Skeletal muscle cell (primary cell): ENCODE measurements around the gene AGXT.
A peak's percentile ranks its signal among the peaks of the same experiment; 100 is the strongest.
"Not testable (repeated sequence)": the region's sequence is repeated elsewhere in the genome, so short reads cannot be mapped to it uniquely, and the experiment has no call there.

Experiments used
- DNase-seq: peaks from one replicate; pipeline ENCODE4 v3.0.0-alpha.2; 2010; ENCODE audit warnings: low read depth
- H3K4me3 ChIP-seq: 2 replicates; pipeline ENCODE4 v1.5.1; 2011; ENCODE audit warnings: low read depth, mild to moderate bottlenecking, control low read depth, low read length, moderate library complexity

AGXT gene

DNA sequence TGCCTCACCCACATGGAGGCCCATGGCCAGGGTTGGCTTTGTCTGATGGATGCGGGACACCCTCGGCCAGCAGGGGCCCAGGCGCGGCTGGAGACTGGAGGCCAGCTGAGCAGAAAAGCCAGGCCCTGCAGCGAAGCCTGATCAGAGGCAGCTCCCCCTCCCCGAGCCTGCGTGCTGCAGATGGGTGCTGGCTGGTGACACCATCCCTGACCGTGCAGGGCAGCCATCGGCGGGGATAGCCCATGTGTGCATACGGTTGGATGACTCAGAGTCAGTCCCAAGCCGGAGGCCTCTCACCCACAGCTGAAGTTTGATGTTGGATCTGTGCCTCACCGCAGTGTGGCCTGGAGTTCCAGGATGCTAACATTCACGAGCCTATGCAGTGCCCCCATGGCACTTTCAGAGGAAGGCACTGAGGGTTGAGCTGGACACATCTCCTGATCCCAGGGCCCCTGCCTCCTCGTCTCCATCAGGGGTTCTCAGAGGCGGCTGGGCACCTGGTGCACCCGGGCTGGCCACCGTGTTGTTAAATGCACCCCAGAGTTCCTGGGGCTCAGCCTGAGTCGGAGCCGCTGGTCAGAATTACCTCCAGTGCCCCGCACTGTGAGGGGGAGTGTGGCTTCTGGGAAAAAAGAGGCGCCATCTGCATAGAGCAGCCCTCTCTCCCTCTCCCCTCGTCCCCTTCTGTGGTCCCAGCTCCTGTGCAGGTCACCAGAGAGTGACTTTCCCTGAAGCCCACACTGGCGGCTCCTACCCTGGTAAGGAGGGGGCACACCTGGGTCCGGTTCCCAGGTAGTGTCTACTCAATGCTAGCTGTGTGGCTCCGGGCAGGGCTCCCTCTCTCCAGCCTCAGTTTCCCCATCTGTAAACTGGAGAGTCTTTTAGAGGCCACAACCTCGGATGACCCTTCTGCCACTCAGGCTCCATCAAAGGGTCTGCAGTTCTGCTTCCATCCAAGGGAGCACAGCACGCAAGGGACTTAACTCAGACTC lies 29.2 kb upstream of the AGXT start:
- no peak overlapping the region for H3K4me3 ChIP-seq
- no peak for DNase-seq

DNA sequence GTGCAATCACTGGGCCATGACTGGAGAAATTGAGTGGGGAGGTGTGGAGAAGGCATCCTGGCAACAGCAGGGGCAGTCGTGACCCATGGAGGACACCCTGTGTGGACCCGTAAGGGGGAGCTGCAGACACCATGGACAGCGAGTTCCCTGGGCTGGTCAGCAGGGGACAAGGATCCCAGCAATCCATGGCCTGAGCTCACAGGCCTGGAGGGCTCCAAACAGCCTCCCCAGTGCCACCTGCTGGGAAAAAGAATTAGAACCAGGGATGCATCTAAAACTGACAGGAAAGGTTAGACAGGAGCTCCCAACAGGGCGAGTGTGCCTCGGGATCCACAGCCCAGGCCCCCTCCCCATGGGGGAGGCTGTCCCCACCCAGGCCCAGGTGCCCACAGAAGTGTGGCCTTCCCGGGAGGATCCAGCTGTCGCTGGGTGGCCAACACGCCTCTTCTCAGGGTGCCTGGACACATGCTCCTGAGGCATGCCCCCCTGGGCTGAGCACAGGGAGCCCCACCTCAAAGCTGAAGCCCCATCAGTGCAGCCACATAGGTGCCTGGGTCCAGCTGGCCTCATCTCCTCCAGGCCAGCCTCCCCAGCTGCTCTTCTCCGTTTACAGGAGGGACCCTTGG lies 28.1 kb upstream of the AGXT start:
- peak; percentile 11 for DNase-seq
- no peak overlapping the region for H3K4me3 ChIP-seq

DNA sequence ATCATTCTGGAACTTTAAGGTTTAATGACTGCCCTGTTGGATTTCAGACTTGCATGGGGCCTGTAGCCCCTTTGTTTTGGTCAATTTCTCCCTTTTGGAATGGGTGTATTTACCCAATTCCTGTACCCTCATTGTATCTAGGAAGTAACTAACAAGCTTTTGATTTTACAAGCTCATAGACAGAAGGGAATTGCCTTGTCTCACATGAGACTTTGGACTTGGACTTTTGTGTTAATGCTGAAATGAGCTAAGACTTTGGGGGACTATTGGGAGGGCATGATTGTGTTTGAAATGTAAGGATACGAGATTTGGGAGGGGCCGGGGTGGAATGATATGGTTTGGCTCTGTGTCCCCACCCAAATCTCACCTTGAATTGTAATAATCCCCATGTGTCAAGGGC lies 22.3 kb upstream of the AGXT start:
- H3K4me3 ChIP-seq, DNase-seq: not testable (repeated sequence)

DNA sequence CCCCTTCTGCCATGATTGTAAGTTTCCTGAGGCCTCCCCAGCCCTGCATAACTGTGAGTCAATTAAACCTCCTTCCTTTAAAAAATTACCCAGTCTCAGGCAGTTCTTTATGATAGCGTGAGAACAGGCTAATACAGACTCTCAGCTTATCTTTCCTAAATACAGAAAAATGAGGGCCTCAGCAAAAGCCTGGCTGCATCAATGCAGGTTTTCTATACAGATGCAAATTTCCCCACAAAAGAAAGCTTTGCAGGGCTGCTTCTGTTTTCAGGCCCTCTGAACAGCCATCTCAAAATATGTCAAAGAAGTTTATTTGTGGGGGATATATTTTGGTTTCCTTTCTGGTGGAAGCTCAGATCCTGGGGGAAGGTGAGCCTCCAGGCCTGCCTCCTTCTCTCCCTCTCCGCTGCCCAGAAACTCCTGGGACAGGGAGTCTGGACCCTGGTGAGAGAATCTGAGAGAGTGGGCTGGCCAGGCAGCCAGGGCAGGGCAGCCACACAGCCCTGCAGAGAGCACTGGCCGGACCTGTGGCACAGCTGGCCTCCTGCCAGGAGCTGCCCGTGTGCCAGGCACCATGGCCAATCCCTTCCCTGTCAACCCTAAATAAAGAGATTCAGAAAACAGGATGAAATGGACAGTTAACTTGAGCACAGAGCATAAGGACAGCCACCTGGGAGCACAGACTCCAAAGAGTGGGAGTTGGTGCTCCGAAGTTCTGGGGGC lies 21.6 kb upstream of the AGXT start:
- DNase-seq, result no peak
- no peak overlapping the region for H3K4me3 ChIP-seq

DNA sequence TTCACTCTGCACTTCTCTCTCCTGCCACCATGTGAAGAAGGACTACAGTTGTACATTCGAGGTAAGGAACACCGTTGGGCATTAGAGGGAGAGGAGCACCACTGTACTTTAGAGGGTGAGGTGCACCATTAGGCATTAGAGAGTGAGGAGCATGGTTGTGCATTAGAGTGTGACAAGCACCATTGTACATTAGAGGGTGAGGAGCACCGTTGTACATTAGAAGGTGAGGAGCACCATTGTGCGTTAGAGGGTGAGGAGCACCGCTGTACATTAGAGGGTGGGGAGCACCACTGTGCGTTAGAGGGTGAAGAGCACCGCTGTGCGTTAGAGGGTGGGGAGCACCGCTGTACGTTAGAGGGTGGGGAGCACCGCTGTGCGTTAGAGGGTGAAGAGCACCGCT lies 20.8 kb upstream of the AGXT start:
- DNase-seq, result no peak
- H3K4me3 ChIP-seq, result no peak overlapping the region

DNA sequence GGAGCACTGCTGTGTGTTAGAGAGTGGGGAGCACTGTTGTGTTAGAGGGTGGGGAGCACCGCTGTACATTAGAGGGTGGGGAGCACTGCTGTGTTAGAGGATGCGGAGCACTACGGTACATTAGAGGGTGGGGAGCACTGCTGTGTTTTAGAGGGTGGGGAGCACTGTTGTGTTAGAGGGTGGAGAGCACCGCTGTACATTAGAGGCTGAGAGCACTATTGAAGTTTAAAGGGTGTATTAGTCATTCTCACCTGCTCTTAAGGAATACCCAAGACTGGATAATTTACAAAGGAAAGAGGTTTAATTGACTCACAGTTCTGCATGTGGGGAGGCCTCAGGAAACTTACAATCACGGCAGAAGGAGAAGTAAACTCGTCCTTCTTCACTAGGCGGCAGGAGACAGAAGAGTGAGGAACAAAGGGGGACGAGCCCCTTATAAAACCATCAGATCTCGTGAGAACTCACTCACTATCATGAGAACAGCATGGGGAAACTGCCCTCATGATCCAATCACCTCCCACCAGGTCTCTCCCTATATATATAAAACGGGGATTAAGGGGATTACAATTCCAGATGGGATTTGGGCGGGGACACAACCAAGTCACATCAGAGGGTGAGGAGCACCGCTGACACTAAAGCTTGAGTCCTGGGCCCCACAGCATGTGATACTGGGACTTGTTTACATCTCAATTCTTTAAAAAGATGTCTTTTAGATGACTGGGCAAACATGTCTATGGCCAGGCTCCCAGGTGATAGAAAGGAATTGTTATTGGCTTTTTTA lies 19.5 kb upstream of the AGXT start:
- no peak overlapping the region for H3K4me3 ChIP-seq
- no peak for DNase-seq

DNA sequence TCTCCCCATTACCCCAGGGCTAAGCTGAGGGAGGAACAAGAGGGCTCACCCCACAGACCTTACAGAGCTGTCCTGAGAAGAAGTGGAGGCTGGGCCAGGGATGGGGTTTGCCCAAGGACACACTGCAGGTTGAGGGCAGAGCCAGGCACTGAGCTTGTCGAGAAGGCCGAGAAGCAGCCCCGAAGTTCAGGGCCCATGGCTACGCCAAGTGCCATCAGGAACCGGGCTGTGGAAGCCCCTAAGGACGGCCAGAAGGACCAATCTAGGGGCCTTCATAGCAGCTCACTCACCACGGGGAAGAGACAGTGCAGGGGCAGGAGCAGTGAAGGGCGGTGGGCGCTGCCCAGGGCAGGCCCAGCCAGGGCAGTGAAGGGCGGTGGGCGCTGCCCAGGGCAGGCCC lies 18.6 kb upstream of the AGXT start:
- H3K4me3 ChIP-seq, result no peak overlapping the region
- DNase-seq, result no peak

DNA sequence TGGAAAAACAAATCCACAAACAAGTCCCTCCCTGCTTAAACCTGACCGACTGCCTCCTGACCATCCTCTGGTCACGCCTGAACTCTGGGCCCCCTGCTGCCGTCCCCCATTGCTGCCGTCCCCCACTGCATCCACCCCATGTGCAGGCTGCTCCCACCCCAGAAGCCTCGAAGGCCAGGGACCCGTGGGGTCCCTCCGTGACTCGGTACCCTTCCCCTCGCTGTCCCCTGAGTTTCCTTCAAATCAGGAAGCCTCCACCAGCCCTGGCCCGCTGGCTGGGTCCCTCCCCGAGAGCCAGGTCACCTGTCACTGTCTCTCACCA lies 17.9 kb upstream of the AGXT start:
- no peak for DNase-seq
- H3K4me3 ChIP-seq, result no peak overlapping the region

DNA sequence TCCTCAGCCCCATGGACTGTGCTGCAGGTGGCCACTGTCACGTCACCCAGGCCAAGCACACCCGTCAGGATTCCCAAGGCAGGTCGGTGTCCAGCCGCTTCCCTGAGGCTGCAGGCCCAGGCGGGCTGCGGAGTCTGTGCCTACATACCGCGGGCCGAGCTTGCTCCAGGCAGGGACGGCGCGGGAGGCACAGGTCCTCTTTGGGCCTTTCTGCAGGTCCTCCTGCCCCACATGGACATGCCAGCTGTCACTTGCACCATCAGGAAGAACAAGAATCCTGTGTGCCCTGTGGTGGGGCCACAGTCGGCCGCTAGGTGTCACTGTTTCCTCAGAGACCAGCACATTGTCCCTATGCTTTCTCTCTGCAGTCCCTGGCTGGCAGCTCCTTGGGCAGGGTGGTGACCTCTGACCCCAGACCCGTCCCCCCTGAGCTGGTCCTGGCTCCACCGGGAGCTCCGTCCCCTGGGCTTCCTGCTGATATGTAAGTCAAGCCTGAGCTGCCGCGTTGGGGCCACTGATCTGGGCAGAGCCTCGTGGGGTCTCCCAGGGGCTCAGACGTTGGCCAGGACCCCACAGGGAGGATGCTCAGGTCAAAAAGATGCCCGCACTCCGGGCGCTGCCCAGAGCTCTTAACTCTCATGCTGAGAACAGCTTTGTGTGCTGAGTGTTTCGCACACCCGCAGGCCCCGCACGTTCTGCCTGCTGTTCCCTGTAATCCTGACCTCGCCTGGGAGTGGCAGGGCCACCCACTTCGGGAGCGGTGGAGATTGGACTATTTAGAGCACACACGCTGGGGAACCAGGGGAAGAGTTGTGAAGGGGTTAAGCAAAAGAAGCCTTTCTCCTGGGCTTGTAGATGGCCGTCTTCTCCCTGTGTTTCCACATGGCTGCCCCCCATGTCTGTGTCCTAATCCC lies 17.3 kb upstream of the AGXT start:
- H3K4me3 ChIP-seq, result no peak overlapping the region
- peak; percentile 25 for DNase-seq

DNA sequence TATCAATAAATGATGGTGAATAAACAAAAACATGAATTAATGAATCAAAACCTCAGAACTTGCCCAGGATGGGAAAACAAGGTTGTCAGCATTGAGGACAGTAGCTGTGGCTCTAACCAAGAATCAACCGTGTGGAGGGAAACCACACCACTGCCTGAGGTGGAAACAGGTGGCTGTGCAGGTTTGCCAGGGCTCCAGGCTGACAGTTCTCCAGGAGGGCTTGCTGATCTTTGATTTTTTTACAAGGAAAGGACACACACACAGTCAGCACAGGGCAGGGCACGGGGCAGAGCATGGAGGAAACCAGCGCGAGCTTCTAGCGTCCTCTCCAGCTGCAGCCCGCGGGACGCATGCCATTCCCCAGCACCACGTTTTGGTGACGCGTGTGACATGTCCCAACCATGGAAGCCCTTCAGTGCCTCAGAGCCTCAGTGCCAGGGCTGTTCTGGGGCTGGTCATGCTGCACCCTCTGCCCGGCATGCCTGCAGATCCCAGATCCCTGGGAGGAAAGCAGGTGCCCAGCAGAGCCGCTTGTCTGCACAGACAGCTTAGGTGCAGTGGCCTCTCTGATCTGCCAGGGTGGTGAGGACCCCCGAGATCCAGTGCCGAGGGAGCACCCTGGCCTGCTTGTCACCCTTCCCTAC lies 15.8 kb upstream of the AGXT start:
- DNase-seq, result no peak
- no peak overlapping the region for H3K4me3 ChIP-seq

DNA sequence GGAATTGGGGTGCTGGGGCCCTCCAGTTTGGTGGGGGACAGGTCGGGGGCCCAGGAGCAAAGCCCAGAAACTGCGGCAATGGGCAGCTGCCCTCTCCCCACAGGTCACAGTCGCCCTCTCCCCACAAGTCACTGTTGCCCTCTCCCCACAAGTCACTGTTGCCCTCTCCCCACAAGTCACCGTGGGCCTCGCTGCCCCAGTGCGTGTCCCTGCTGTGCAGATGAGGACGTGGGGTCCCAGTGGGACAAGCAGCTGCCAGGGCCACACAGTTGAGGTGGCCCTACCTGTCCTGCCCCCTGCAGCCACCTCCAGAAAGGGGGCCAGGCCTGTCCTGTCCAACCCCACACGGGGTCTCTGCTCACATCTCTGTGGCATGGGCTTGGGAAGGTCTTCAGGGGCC lies 13.0 kb upstream of the AGXT start:
- no peak for DNase-seq
- no peak overlapping the region for H3K4me3 ChIP-seq

DNA sequence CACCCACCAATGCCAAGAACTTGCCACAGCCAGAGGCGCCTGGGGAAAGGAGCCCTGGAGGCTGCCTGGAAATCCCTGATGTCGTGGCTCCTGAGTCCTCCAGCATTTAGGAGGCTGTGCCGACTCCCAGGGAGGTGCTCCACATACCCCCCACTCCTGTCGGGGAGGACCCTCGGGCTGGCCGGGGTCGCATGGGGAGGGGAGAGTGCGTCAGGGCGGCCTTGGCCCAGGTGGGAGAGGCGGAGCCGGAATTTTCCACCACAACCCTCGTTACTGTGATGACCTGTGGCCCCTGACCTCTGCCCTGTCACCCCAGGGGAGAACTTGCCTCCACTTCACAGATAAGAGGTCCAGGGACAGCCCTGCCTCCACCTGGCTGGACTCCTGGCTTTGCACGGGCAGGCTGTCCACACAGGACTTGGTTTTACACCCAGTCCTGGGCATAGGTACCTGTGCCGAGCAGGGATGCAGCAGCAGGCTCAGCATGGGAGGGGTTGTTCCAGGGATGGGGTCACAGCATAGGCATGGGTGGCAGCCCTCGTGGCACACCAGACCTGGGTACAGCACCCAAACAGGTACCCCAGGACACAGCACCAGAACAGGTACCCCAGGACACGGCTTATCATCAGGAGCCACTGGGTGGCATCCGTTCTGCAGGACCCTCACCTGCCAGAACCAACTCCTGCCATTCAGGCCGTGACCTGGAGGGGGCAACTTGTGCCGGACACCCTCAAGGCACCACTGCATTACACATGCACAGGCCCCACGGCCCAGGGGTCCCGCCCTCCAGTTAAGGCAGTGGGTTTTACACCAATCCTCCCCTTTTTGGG lies 12.3 kb upstream of the AGXT start:
- no peak overlapping the region for H3K4me3 ChIP-seq
- no peak for DNase-seq

DNA sequence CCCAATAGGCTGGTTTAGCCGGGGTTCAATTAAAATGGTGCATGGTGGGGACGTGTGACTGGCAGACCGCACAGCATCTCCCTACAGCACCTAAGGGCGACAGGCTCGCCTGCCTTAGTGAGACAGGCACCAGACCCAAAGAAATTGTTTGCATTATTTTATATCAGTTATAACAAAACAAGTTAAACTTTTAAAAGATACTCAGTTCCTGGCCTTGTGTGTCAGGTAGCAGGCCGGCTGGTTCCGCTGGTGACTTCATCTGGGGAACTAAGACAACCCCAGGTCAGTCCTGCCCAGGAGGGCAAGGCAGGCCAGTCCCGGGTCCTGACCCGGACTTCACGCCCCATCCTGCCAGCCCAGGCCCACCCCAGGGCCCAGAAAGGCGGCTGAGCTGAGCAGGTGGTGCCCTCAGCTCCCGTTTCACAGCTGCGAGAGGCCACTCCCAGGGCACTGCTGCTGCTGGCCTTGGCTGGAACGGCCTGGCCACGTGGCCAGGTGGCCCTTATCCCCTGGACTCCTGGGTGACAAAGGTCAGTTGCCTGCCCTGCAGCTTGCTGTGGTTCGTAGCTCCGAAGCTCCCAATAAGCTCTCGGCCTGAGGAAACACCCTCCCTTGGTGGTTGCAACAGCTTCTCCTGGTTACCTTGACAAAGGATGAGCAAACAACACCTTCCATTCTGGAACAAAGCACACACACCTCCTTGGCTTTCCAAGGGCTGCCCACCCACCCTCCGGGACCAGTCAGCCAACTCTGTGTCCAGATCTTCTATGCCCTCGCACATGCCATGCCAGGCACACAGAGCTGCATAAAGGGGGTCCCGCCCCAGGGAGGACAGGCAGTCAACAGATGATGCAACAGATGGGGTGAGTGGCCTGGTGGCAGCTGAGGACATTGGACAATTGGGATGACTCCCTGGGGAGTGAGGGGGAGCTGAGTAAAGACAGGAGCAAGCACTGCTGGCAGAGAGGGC lies 11.3 kb upstream of the AGXT start:
- H3K4me3 ChIP-seq, result no peak overlapping the region
- no peak for DNase-seq

DNA sequence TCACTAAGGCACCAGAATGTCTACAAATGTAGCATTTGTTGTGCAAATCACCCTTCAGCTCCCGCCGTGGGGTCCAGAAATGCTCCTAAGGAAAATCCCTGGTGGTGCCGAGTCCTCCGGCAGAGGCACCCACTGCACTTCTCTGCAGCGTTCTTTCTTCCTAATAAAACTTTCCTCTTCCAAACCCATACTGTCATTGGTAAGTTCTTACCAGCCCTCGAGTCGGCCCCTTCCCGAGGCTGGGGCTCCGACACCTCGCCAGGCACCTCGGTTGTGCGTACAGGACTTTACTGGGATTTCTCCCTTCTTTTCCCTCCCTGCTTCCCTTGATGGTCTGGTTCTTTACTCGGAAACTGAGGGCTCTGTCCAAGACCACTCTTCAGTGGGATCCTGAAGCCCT lies 10.3 kb upstream of the AGXT start:
- no peak overlapping the region for H3K4me3 ChIP-seq
- no peak for DNase-seq

DNA sequence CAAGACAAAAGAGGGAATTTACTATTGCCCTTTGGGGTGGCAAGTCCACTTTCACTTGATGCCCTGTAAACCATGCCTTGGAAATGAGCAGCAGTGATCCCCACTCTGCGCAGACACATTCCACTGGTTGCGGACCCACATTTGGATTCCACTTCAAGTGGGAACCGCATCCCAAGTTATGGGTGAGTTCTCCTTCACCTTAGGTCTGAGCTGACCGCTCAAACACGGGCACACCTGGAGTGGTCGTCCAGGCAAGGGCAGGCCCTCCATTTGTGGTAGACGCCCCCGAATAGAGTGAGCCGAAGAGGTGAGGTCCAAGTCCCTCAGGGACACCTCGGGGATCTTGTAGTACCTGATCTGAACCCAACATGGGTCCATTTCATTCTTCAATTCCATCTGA lies 9.8 kb upstream of the AGXT start:
- H3K4me3 ChIP-seq, result no peak overlapping the region
- no peak for DNase-seq

DNA sequence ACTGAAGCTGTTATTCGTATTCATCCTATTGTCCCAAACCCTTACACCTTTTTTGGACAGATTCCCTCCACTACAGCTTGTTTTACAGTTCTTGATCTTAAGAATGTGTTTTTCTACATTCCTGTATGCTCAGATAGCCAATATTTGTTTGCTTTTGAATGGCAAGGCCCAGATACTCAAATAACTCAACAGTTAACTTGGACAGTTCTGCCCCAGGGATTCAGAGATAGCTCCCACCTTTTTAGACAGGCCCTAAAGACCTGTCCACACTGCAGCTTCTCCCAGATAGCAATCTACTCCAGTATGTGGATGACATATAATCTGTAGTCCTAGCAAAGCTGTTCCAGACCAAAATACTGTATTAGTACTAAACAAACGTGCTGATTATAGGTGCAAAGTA lies 7.1 kb upstream of the AGXT start:
- no peak for DNase-seq
- no peak overlapping the region for H3K4me3 ChIP-seq
